WTC11 (cell line): ENCODE data around the gene C11orf71.

Source experiments
- EMX1 ChIP-seq: fragments of 250-450 bp; sonication (Bioruptor Pico); IDR thresholded peaks from 2 replicates; pipeline ENCODE4 v1.8.0; 2021; ENCODE audit warnings: mild to moderate bottlenecking
- JUN ChIP-seq: sonication (generic); formaldehyde crosslinking; IDR thresholded peaks from 2 replicates; pipeline ENCODE4 v1.8.0; 2023; ENCODE audit warnings: mild to moderate bottlenecking, missing genetic modification reagents

DNA sequence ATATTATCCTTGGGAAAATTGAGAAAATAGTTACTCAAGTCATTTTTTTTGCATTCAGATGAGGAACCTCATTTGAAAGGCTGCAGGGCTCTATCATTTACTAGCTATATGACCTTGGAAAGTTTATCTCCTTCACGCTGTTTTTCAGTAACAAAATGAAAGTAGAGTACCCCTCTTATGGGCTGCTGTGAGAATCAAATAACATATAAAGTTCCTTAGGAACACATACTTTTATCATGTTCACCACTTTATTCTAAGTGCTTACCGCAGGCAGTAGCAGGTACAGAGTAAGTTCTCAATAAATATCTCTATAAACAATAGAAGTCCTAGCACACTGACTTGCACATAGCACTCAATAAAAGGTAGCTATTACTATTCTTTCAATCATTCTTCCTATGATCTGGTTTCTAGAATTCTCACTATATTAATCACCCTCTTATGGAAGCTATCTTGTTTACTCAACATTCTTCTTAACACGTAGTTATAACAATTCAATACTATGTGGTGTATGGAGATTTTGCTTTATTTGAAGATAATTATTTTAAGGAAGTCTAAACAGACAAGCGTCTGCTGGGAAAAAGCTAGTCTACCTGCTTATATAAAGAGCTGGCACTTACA, 1.9 kb downstream of the C11orf71 start:
- TF ChIP-seq EMX1 (CRISPR knock-in tag) = no peak
- no peak for TF ChIP-seq JUN (CRISPR knock-in tag)
